ENCODE measurements around the gene LRGUK.

DNA sequence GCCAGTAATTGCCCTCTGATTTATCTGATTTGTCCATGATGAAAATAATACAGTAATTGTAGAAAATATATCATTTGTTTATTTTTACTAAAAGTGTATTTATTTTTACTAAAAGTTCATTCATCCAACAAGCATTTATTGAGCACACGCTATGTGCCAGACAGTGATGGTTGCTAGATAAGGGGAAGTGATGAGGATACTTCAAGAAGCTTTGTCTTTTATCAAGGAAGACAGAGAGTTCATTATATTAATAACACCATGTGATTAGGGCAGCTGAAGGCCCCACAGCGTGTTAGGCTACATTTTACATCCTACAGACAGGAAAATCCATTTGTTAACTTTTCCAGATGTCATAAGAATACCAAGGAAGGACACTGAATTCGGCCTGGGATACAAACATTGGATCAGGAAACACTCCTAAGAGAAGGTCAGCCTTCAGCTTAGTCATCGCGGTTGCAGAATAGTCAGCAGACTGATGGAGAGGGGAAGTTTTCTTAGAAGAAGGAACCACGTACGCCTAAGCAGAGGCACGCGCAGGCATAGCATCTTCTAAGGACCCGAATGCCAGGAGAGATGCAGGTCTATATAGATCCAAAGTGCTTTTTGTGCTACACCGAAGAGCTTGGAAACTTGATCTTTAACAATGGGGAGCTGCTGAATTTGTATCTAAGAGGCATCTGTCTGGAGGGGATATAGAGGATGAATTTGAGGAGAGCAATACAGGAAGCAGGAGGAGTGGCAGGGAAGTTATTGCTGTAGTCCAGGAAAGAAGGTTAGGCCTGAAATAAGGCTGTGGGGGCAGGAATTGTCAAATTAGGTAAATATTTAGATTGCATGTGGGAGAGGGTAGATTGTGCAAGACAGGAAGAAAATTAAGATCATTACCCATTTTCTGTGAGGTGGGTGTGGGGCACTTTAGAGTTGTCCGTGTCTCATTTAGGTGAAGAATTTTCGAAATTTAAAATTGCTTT is 85.7 kb downstream of the LRGUK start:
- TF ChIP-seq ZNF114 (CRISPR knock-in tag; IDR thresholded peaks at IDR 0.05) (no peak), POLR2AphosphoS5 (IDR thresholded peaks at IDR 0.05; ENCODE audit: low read depth) (no peak), JUNB (IDR thresholded peaks at IDR 0.05; ENCODE audit: unreplicated experiment) (no peak), CREB1 (CRISPR knock-in tag; IDR thresholded peaks at IDR 0.05; ENCODE audit: low read depth) (no peak), ZNF331 (CRISPR knock-in tag; IDR thresholded peaks at IDR 0.05; ENCODE audit: low read depth) (no peak), EZH2phosphoT487 (IDR thresholded peaks at IDR 0.05; ENCODE audit: unreplicated experiment) (no peak), NANOG (IDR thresholded peaks at IDR 0.05; ENCODE audit: borderline replicate concordance) (no peak), EZH2 (IDR thresholded peaks at IDR 0.05; ENCODE audit: low read depth, unreplicated experiment) (no peak)
- TF ChIP-seq, protein P1, sequence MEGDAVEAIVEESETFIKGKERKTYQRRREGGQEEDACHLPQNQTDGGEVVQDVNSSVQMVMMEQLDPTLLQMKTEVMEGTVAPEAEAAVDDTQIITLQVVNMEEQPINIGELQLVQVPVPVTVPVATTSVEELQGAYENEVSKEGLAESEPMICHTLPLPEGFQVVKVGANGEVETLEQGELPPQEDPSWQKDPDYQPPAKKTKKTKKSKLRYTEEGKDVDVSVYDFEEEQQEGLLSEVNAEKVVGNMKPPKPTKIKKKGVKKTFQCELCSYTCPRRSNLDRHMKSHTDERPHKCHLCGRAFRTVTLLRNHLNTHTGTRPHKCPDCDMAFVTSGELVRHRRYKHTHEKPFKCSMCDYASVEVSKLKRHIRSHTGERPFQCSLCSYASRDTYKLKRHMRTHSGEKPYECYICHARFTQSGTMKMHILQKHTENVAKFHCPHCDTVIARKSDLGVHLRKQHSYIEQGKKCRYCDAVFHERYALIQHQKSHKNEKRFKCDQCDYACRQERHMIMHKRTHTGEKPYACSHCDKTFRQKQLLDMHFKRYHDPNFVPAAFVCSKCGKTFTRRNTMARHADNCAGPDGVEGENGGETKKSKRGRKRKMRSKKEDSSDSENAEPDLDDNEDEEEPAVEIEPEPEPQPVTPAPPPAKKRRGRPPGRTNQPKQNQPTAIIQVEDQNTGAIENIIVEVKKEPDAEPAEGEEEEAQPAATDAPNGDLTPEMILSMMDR (conservative IDR thresholded peaks at IDR 0.05; ENCODE audit: low read depth in 2 of 2): no peak
- TF ChIP-seq, protein P2, sequence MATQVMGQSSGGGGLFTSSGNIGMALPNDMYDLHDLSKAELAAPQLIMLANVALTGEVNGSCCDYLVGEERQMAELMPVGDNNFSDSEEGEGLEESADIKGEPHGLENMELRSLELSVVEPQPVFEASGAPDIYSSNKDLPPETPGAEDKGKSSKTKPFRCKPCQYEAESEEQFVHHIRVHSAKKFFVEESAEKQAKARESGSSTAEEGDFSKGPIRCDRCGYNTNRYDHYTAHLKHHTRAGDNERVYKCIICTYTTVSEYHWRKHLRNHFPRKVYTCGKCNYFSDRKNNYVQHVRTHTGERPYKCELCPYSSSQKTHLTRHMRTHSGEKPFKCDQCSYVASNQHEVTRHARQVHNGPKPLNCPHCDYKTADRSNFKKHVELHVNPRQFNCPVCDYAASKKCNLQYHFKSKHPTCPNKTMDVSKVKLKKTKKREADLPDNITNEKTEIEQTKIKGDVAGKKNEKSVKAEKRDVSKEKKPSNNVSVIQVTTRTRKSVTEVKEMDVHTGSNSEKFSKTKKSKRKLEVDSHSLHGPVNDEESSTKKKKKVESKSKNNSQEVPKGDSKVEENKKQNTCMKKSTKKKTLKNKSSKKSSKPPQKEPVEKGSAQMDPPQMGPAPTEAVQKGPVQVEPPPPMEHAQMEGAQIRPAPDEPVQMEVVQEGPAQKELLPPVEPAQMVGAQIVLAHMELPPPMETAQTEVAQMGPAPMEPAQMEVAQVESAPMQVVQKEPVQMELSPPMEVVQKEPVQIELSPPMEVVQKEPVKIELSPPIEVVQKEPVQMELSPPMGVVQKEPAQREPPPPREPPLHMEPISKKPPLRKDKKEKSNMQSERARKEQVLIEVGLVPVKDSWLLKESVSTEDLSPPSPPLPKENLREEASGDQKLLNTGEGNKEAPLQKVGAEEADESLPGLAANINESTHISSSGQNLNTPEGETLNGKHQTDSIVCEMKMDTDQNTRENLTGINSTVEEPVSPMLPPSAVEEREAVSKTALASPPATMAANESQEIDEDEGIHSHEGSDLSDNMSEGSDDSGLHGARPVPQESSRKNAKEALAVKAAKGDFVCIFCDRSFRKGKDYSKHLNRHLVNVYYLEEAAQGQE (IDR thresholded peaks at IDR 0.05; ENCODE audit: unreplicated experiment): no peak
- TF ChIP-seq, protein P3, sequence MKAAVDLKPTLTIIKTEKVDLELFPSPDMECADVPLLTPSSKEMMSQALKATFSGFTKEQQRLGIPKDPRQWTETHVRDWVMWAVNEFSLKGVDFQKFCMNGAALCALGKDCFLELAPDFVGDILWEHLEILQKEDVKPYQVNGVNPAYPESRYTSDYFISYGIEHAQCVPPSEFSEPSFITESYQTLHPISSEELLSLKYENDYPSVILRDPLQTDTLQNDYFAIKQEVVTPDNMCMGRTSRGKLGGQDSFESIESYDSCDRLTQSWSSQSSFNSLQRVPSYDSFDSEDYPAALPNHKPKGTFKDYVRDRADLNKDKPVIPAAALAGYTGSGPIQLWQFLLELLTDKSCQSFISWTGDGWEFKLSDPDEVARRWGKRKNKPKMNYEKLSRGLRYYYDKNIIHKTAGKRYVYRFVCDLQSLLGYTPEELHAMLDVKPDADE (IDR thresholded peaks at IDR 0.05): no peak
